K562 (cell line): ENCODE data around the gene ARHGEF7. TPM values are rescaled to one million over a fixed set of nuclear protein-coding genes. Genes with fewer than 3 reads are reported as not detected.

Experiments
- ATAC-seq: fragments of 200-7000 bp; cut with Tn5 transposase; 3 replicates; pipeline ENCODE4 v1.9.1; 2020; ENCODE audit warnings: moderate library complexity
- BruUV-seq: library from RNA; stranded (reverse); fragments of 400-500 nt; replicated peaks from 2 replicates; lab custom pipeline; 2021; lab: Mats Ljungman, UMichigan
- CTCF ChIA-PET: fragments of 300-600 bp; formaldehyde crosslinking; extraction: SDS; loops from one replicate; lab custom pipeline; 2021; ENCODE audit warnings: low intra/inter-chr PET ratio; lab: Yijun Ruan, JAX
- POLR2A ChIA-PET: fragments of 300-600, 350-650 bp; sonication (Branson Sonifier 250); formaldehyde crosslinking; extraction: SDS; loops from one replicate; lab custom pipeline; 2021; ENCODE audit warnings: antibody characterized with exemption, inconsistent platforms; lab: Yijun Ruan, JAX
- DNase-seq, 4 experiments: peaks; one replicate each; pipeline versions ENCODE4 v3.0.0 to v3.0.0-alpha.2; 2011 to 2018; ENCODE audit warnings: low spot score in 3 of 4, mixed read lengths in 3 of 4; ENCODE audit errors: extremely low read depth in 1 of 4
- FAIRE-seq: peaks from 2 replicates; lab custom pipeline; 2011; peaks lifted over from hg19 to GRCh38; lab: Jason Lieb, UNC
- H2AFZ ChIP-seq: 2 replicates; pipeline ENCODE4 v1.6.0; 2011; ENCODE audit warnings: low read depth, low read length, control low read depth, inconsistent platforms
- H3K27ac ChIP-seq: fragments of 200-600 bp; 3 replicates; pipeline ENCODE4 v1.8.0; 2011; ENCODE audit warnings: low read depth, mild to moderate bottlenecking, control low read depth, inconsistent platforms, low read length, moderate library complexity, mixed read lengths; ENCODE audit errors: extremely low read depth
- H3K27me3 ChIP-seq, 2 experiments: fragments of 300-600 bp in 1 of 2; 2 replicates in 1 of 2; 3 replicates in 1 of 2; pipeline versions ENCODE4 v1.6.0 to v1.8.0; 2011; ENCODE audit warnings: inconsistent platforms in 2 of 2, low read length in 2 of 2, mild to moderate bottlenecking in 1 of 2, mixed read lengths in 1 of 2, moderate library complexity in 1 of 2; ENCODE audit not compliant: control insufficient read depth in 2 of 2, insufficient read depth in 2 of 2
- H3K36me3 ChIP-seq: fragments of 300-600 bp; 3 replicates; pipeline ENCODE4 v1.8.0; 2011; ENCODE audit warnings: mild to moderate bottlenecking, low read length, inconsistent platforms; ENCODE audit not compliant: control insufficient read depth, insufficient read depth
- H3K4me1 ChIP-seq, 2 experiments: fragments of 200-600 bp in 1 of 2; replicated peaks in 1 of 2; 2 replicates in 1 of 2; 3 replicates in 1 of 2; pipeline versions ENCODE4 v1.5.1 to v1.8.0; 2011; ENCODE audit warnings: inconsistent platforms in 2 of 2, low read length in 2 of 2, mild to moderate bottlenecking in 1 of 2, mixed read lengths in 1 of 2, moderate library complexity in 1 of 2; ENCODE audit not compliant: control insufficient read depth in 2 of 2, insufficient read depth in 2 of 2
- H3K4me2 ChIP-seq: 2 replicates; pipeline ENCODE4 v1.6.1; 2011; ENCODE audit warnings: low read length, control low read depth, inconsistent platforms, mixed read lengths; ENCODE audit not compliant: insufficient read depth
- H3K4me3 ChIP-seq: fragments of 200-600 bp; sonication (generic), shearing (Covaris generic); 2 replicates; pipeline ENCODE4 v1.5.1; 2016; ENCODE audit warnings: control low read depth, inconsistent platforms
- H3K79me2 ChIP-seq: fragments of 200-600 bp; 3 replicates; pipeline ENCODE4 v1.8.0; 2011; ENCODE audit warnings: low read length, inconsistent platforms; ENCODE audit not compliant: control insufficient read depth, insufficient read depth
- H3K9ac ChIP-seq, 2 experiments: 2 replicates each; pipeline versions ENCODE4 v1.6.0 to v1.6.1; 2011; ENCODE audit warnings: low read depth in 2 of 2, low read length in 2 of 2, control low read depth in 1 of 2, inconsistent platforms in 1 of 2, mild to moderate bottlenecking in 1 of 2, mixed read lengths in 1 of 2; ENCODE audit not compliant: insufficient read depth in 1 of 2
- H3K9me1 ChIP-seq: one replicate; pipeline ENCODE4 v1.6.0; 2011; ENCODE audit warnings: inconsistent platforms, mild to moderate bottlenecking, low read length, moderate library complexity; ENCODE audit not compliant: control insufficient read depth, insufficient read depth
- H3K9me3 ChIP-seq: replicated peaks from 2 replicates; pipeline ENCODE4 v1.5.1; 2011; ENCODE audit warnings: low read depth, low read length, inconsistent platforms; ENCODE audit not compliant: control insufficient read depth, insufficient read depth
- H4K20me1 ChIP-seq: replicated peaks from 2 replicates; pipeline ENCODE4 v1.6.1; 2011; ENCODE audit warnings: low read length, inconsistent platforms, mixed read lengths; ENCODE audit not compliant: control insufficient read depth, insufficient read depth
- ELF4 ChIP-seq: fragments of 450-650 bp; formaldehyde crosslinking; IDR thresholded peaks from 2 replicates; pipeline ENCODE4 v1.4.0; 2022; ENCODE audit warnings: missing genetic modification characterization
- GATA2 ChIP-seq: sonication (generic); formaldehyde crosslinking; IDR thresholded peaks from 2 replicates; pipeline ENCODE4 v1.4.0; 2020; ENCODE audit warnings: mild to moderate bottlenecking, missing genetic modification reagents
- HMG20A ChIP-seq: fragments of 450-650 bp; formaldehyde crosslinking; conservative IDR thresholded peaks from 2 replicates; pipeline ENCODE4 v1.4.0; 2020; ENCODE audit warnings: mild to moderate bottlenecking, mixed read lengths
- IRF2 ChIP-seq: sonication (generic); formaldehyde crosslinking; IDR thresholded peaks from 2 replicates; pipeline ENCODE4 v1.8.1; 2022; ENCODE audit warnings: mild to moderate bottlenecking, missing genetic modification reagents
- MIER1 ChIP-seq: fragments of 450-650 bp; IDR thresholded peaks from 2 replicates; pipeline ENCODE4 v1.6.1; 2016; ENCODE audit warnings: antibody characterized with exemption, mild to moderate bottlenecking, low read depth
- RBM17 ChIP-seq: fragments of 200-400 bp; formaldehyde crosslinking; IDR thresholded peaks from 2 replicates; pipeline ENCODE4 v1.6.1; 2017; ENCODE audit warnings: low read depth, mild to moderate bottlenecking, low read length, borderline replicate concordance
- RBM25 ChIP-seq: fragments of 200-400 bp; formaldehyde crosslinking; IDR thresholded peaks from 2 replicates; pipeline ENCODE4 v1.6.1; 2018; ENCODE audit warnings: low read length, low read depth, moderate library complexity; ENCODE audit not compliant: severe bottlenecking
- RNF2 ChIP-seq: sonication (generic); IDR thresholded peaks from 2 replicates; pipeline ENCODE4 v1.6.1; 2016
- TAF1 ChIP-seq: IDR thresholded peaks from 2 replicates; pipeline ENCODE4 v1.6.1; 2011; ENCODE audit warnings: mild to moderate bottlenecking, low read length, moderate library complexity; ENCODE audit not compliant: insufficient read depth, control insufficient read depth, severe bottlenecking; ENCODE audit errors: extremely low read depth
- ZBTB17 ChIP-seq: fragments of 450-650 bp; formaldehyde crosslinking; IDR thresholded peaks from 2 replicates; pipeline ENCODE4 v1.4.0; 2020; ENCODE audit warnings: mild to moderate bottlenecking
- WGBS: fragments of 100-300 bp; shearing (Covaris generic); methylation state at CpG from one replicate; pipeline ENCODE4 v1.1.6; 2016; ENCODE audit warnings: low coverage, mixed read lengths; ENCODE audit not compliant: insufficient coverage; ENCODE audit errors: missing lambda C conversion rate; 5-methylcytosine and 5-hydroxymethylcytosine counted together
- in situ Hi-C: fragments of 300-500 bp; cut with MboI; formaldehyde crosslinking; loops from 4 replicates; pipeline ENCODE4 v1.15.0; 2018; ENCODE audit warnings: inconsistent platforms, mixed read lengths
- intact Hi-C: fragments of 100-400 bp; cut with micrococcal nuclease; formaldehyde crosslinking; loops from 2 replicates; pipeline ENCODE4 v1.14.2; 2022
- polyA plus RNA-seq, 8 experiments: library from polyadenylated mRNA; depleted of rRNA in 4 of 8; stranded (reverse) in 5 of 8; unstranded in 3 of 8; fragments of >200 nt; fragmentation: Nextera tagmentation in 2 of 8; fragmentation: Illumina TruSeq in 1 of 8; extraction: Ambion mirVana in 2 of 8; extraction: Trizol in 1 of 8; gene quantifications; 2 replicates each; pipeline versions ENCODE4 v1.2.1 to v1.2.3, GENCODE V29; 2011 to 2014; ENCODE audit warnings: inconsistent platforms in 1 of 8, missing spikeins in 1 of 8
- total RNA-seq, 7 experiments: library from RNA; depleted of rRNA in 6 of 7; stranded (reverse); fragments of >200 nt in 6 of 7; fragmentation: Illumina TruSeq in 2 of 7; extraction: Trizol in 2 of 7; gene quantifications; 2 replicates each; pipeline versions ENCODE4 v1.2.1 to v1.2.3, GENCODE V29; 2011 to 2021; ENCODE audit warnings: low replicate concordance in 1 of 7
- TF ChIP-seq, protein P1 (sequence below): fragments of 200-800 bp; sonication (Bioruptor generic); IDR thresholded peaks from 2 replicates; pipeline ENCODE4 v1.6.1; 2016; ENCODE audit warnings: missing genetic modification characterization, missing compliant biosample characterization
- TF ChIP-seq, protein P2 (sequence below): fragments of 450-650 bp; IDR thresholded peaks from 2 replicates; pipeline ENCODE4 v1.6.1; 2017; ENCODE audit warnings: antibody characterized with exemption

ARHGEF7 gene
- total and polyA plus RNA-seq, 9 of the 15 experiments (the other 6 are each of a cell fraction or from before 2014, with no cell fraction given): 2.1 to 26.8 (median 17.5) TPM

DNA sequence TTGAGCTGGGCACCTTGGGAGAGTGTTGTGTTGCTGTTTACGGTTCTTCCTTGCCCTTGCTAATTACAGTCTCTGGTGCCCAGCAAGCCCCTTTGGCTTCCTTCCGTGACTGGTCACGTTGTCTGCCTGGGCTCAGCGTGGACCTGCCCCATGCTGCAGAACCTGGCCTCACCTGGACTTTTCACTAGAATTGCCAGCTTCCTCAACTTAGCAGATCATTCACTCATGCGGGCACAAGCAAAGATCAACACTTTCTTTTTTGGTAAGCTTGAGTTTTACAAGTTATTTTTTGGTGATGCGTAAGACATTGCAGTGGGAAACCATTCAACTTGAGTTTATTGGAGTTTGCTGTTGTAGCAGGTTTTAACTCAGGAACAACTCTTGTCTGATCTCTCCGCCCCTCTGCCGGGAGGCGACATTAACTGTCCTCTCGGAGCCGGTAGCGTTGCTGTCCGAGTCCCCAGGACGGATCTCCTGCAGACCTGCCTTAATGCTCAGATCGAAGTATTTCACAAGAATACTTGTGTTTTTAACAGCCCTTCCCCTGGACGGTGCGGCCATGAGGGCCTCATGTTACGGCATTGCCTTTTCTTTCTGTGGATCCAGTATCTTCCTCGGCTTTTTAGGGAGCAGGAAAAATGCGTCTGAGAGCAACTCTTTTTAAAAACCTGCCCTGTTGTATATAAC lies 189.6 kb downstream of the ARHGEF7 start:
- no peak for TF ChIP-seq ELF4
- no peak for TF ChIP-seq RNF2
- TF ChIP-seq HMG20A (CRISPR knock-in tag): no peak
- TF ChIP-seq GATA2: no peak
- no peak for TF ChIP-seq IRF2 (CRISPR knock-in tag)
- no peak for TF ChIP-seq TAF1
- TF ChIP-seq, protein P1, sequence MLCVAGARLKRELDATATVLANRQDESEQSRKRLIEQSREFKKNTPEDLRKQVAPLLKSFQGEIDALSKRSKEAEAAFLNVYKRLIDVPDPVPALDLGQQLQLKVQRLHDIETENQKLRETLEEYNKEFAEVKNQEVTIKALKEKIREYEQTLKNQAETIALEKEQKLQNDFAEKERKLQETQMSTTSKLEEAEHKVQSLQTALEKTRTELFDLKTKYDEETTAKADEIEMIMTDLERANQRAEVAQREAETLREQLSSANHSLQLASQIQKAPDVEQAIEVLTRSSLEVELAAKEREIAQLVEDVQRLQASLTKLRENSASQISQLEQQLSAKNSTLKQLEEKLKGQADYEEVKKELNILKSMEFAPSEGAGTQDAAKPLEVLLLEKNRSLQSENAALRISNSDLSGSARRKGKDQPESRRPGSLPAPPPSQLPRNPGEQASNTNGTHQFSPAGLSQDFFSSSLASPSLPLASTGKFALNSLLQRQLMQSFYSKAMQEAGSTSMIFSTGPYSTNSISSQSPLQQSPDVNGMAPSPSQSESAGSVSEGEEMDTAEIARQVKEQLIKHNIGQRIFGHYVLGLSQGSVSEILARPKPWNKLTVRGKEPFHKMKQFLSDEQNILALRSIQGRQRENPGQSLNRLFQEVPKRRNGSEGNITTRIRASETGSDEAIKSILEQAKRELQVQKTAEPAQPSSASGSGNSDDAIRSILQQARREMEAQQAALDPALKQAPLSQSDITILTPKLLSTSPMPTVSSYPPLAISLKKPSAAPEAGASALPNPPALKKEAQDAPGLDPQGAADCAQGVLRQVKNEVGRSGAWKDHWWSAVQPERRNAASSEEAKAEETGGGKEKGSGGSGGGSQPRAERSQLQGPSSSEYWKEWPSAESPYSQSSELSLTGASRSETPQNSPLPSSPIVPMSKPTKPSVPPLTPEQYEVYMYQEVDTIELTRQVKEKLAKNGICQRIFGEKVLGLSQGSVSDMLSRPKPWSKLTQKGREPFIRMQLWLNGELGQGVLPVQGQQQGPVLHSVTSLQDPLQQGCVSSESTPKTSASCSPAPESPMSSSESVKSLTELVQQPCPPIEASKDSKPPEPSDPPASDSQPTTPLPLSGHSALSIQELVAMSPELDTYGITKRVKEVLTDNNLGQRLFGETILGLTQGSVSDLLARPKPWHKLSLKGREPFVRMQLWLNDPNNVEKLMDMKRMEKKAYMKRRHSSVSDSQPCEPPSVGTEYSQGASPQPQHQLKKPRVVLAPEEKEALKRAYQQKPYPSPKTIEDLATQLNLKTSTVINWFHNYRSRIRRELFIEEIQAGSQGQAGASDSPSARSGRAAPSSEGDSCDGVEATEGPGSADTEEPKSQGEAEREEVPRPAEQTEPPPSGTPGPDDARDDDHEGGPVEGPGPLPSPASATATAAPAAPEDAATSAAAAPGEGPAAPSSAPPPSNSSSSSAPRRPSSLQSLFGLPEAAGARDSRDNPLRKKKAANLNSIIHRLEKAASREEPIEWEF (CRISPR knock-in tag): no peak
- no peak for TF ChIP-seq RBM25
- no peak for TF ChIP-seq ZBTB17
- no peak for TF ChIP-seq MIER1
- TF ChIP-seq, protein P2, sequence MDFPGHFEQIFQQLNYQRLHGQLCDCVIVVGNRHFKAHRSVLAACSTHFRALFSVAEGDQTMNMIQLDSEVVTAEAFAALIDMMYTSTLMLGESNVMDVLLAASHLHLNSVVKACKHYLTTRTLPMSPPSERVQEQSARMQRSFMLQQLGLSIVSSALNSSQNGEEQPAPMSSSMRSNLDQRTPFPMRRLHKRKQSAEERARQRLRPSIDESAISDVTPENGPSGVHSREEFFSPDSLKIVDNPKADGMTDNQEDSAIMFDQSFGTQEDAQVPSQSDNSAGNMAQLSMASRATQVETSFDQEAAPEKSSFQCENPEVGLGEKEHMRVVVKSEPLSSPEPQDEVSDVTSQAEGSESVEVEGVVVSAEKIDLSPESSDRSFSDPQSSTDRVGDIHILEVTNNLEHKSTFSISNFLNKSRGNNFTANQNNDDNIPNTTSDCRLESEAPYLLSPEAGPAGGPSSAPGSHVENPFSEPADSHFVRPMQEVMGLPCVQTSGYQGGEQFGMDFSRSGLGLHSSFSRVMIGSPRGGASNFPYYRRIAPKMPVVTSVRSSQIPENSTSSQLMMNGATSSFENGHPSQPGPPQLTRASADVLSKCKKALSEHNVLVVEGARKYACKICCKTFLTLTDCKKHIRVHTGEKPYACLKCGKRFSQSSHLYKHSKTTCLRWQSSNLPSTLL: no peak
- no peak for TF ChIP-seq RBM17
- TF ChIP-seq, all 486 proteins: peak for 0
- ATAC-seq: no peak

More for the DNA sequence above, 189.6 kb downstream of the ARHGEF7 start:
- no peak overlapping the region for H3K9ac ChIP-seq
- FAIRE-seq (no peak), DNase-seq (no peak)
- intact Hi-C loops: no loop called here
- in situ Hi-C loops: no loop called here
- H3K9me3 ChIP-seq: no peaks in the 10 kb centered on the region; the same call in 1 of the 2 replicates
- CTCF ChIA-PET: no interaction called here
- no peak overlapping the region for H2AFZ ChIP-seq
- BruUV-seq: no TSS peak
- no peak overlapping the region for H3K4me2 ChIP-seq
- H3K9me1 ChIP-seq: no peaks in the 10 kb centered on the region
- H3K36me3 ChIP-seq: peaks cover 43% of the 10 kb centered on the region; the same call in 1 of the 3 replicates
- 95% methylated on average over 19 of the region's 20 CpGs for WGBS
- no peaks in the 10 kb centered on the region for H3K79me2 ChIP-seq
- POLR2A ChIA-PET: no interaction called here
- H3K27ac ChIP-seq: no peak overlapping the region
- no peaks in the 10 kb centered on the region for H3K27me3 ChIP-seq
- H4K20me1 ChIP-seq: no peaks in the 10 kb centered on the region
- no peaks in the 10 kb centered on the region for H3K4me1 ChIP-seq
- H3K4me3 ChIP-seq: no peak overlapping the region
